H7 (cell line): ENCODE data around the gene TPSG1. TPM values are rescaled to one million over a fixed set of nuclear protein-coding genes. Genes with fewer than 3 reads are reported as not detected.
A peak's percentile ranks its signal among the peaks of the same experiment; 100 is the strongest.
"Not testable (repeated sequence)": the region's sequence is repeated elsewhere in the genome, so short reads cannot be mapped to it uniquely, and the experiment has no call there.

ENCODE experiments used
- DNase-seq: peaks from one replicate; pipeline ENCODE4 v3.0.0; 2012
- H3K27me3 ChIP-seq: 2 replicates; pipeline ENCODE4 v1.6.0; 2011; ENCODE audit warnings: mild to moderate bottlenecking, low read length; ENCODE audit not compliant: control insufficient read depth, insufficient read depth
- H3K36me3 ChIP-seq: replicated peaks from 2 replicates; pipeline ENCODE4 v1.5.1; 2011; ENCODE audit warnings: low read length; ENCODE audit not compliant: control insufficient read depth, insufficient read depth
- H3K4me3 ChIP-seq: 2 replicates; pipeline ENCODE4 v1.5.1; 2011; ENCODE audit warnings: low read depth, mild to moderate bottlenecking, control low read depth, low read length, moderate library complexity; ENCODE audit not compliant: insufficient read depth
- total RNA-seq: library from RNA; depleted of rRNA; stranded (reverse); fragments of >200 nt; shearing (Covaris generic); gene quantifications from 2 replicates; pipeline ENCODE4 v1.2.3, GENCODE V29; 2014

TPSG1 gene
- total RNA-seq, 1 experiment from 2014 or later: not detected

GRCh38 chr16:1193143-1193824, 31.8 kb downstream of the TPSG1 start:
- H3K4me3 ChIP-seq: no peak overlapping the region

GRCh38 chr16:1192384-1193073, 32.5 kb downstream of the TPSG1 start:
- H3K4me3 ChIP-seq: no peak overlapping the region
- H3K27me3 ChIP-seq: no peaks in the 10 kb centered on the region
- no peaks in the 10 kb centered on the region for H3K36me3 ChIP-seq
- DNase-seq: no peak

More at GRCh38 chr16:1193143-1193824, 31.8 kb downstream of the TPSG1 start:
- Histone ChIP-seq H3K27me3 (no peaks in the 10 kb centered on the region), H3K36me3 (no peaks in the 10 kb centered on the region)
- peak; percentile 68 for DNase-seq

DNA sequence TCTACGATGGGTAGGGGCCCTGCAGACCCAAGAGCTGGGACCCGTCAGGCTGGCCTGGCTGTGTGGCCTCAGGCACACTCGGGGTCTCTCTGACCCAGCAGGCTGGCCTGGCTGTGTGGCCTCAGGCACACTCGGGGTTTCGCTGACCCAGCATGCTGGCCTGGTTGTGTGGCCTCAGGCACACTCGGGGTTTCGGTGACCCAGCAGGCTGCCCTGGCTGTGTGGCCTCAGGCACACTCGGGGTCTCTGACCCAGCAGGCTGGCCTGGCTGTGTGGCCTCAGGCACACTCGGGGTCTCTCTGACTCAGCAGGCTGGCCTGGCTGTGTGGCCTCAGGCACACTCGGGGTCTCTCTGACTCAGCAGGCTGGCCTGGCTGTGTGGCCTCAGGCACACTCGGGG, 34.3 kb downstream of the TPSG1 start:
- H3K36me3 ChIP-seq, H3K4me3 ChIP-seq, H3K27me3 ChIP-seq, DNase-seq: not testable (repeated sequence)

DNA sequence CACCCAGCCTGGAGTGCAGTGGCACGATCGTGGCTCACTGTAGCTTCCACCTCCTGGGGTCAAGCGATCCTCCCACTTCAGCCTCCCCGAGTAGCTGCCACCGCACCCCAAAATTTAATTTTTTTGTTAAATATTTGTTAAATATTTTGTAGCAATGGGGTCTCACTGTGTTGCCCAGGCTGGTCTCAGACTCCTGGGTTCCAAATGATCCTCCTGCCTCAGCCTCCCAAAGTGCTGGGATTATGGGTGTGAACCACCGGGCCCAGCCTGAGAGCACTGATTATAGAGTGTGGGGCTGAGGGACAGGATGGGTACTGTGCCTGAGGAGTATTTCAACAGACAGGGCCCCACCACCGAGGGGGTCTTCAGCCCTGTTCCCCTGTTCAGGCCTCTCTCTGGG, 35.6 kb downstream of the TPSG1 start:
- Histone ChIP-seq H3K4me3 (no peak overlapping the region), H3K36me3 (no peaks in the 10 kb centered on the region), H3K27me3 (no peaks in the 10 kb centered on the region)
- DNase-seq: no peak

DNA sequence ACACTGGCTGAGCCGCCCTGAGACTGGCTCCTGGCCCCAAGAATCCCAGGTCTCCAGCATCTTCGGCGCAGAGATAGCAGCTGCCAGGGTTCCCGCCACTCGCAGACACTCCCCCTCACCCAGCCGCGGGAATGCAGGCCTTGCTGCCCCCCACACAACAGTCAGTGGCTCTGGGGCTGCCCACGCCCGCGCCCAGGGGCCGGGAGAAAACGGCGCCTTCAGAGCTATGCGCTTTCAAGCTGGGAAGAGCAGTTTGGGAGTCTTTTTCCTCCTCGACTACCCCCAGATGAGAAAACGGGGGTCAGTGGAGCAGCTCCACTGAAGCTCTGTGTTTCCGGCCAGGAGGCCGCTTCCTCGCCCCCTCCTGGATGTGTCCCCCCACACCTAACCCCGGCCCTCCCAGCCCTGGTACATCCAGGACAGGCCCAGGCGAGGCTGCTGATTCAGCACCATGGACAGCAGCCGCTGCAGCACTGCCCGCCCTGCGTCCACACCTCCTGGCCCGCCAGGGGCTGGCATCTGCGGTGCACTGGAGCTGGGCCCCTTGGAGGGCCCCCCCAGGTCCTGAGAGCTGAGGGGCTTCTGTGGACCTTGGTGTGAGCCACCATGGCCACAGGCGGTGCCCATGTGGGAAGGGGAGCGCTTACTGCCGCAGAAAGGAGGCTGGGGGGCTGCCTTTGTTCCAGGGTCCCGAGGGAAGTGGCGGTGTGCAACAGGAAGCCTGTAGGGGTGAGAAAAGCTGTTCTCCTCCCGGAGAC, 36.5 kb downstream of the TPSG1 start:
- Histone ChIP-seq H3K27me3 (no peaks in the 10 kb centered on the region), H3K4me3 (no peak overlapping the region), H3K36me3 (no peaks in the 10 kb centered on the region)
- no peak for DNase-seq

- not testable (repeated sequence) for DNase-seq, H3K36me3 ChIP-seq
These were observed 39.4 kb downstream of the TPSG1 start for GRCh38 chr16:1185460-1186207.

DNA sequence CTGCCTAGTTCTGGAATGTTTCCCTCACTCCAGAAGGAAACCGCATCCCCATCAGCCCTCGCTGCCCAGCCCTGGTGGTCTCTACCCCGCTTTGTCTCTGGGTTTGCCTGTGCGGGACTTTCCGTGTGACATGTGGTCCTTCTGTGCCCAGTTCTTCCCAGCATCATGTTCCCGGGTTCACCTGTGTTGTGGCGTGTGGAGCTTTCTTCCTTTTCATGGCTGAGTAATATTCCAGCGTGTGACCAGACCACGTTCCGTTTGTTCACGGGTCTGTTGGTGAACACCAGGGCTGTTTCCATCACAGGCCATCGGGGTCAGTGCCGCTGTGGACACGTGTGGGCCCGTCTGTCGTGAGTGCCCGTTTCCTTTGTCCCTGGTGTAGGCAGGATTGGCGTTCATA, 40.1 kb downstream of the TPSG1 start:
- no peak for DNase-seq
- H3K27me3 ChIP-seq: no peaks in the 10 kb centered on the region
- no peaks in the 10 kb centered on the region for H3K36me3 ChIP-seq

More at GRCh38 chr16:1185460-1186207, 39.4 kb downstream of the TPSG1 start:
- H3K4me3 ChIP-seq, H3K27me3 ChIP-seq: not testable (repeated sequence)

GRCh38 chr16:1184156-1184868, 40.8 kb downstream of the TPSG1 start:
- Histone ChIP-seq H3K36me3 (no peaks in the 10 kb centered on the region), H3K27me3 (no peaks in the 10 kb centered on the region), H3K4me3 (no peak overlapping the region)
- peak; percentile 67 for DNase-seq

More for the DNA sequence above, 40.1 kb downstream of the TPSG1 start:
- no peak overlapping the region for H3K4me3 ChIP-seq

- H3K36me3 ChIP-seq: no peaks in the 10 kb centered on the region
- no peaks in the 10 kb centered on the region for H3K27me3 ChIP-seq
- no peak overlapping the region for H3K4me3 ChIP-seq
- DNase-seq: peak; percentile 74
These were observed 41.8 kb downstream of the TPSG1 start for GRCh38 chr16:1182950-1183907.

GRCh38 chr16:1182316-1182671, 42.8 kb downstream of the TPSG1 start:
- Histone ChIP-seq H3K36me3 (no peaks in the 10 kb centered on the region), H3K4me3 (no peak overlapping the region), H3K27me3 (no peaks in the 10 kb centered on the region)
- peak; percentile 74 for DNase-seq

DNA sequence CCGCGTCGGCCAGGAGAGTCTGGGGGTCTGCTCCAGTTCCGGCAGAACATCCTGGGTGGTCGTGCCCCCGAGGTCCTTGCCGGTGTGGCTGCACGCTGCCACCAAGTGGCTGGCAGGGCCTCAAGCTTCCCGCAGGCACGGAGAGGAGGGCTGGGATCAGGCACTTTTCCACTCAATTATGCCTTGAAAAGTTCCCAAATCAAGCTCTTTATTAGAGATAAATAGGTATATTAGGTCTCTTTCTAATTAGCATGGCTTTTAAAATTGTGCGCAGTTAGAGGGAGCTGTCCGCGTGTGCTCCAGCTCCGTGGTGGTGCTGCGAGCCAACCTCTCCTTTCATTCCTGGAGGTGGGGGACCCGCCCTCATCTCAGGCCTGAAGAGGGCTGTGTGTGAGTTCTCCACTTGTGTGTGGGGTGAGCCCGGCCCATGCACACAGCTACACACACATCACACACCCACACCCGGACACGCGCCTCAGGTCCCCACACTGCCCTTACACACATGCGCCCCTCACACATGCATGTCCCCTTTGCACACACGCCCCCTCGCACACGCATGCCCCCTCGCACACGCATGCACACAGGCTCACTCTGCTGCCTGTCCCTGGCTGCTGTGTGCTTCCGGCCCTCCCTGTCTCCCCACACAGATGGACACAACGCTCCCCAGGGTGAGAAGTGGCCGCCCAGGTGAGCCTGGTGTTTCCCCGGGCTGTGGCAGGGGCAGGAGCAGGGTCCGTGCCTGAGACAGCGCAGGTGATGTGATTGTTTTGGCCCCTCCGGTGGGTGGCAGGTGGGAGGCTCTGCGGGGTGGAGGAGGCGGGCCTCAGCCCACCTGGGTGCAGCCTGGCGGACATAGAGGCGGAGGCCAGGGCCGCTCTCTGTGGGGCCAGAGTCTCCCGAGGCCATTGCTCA, 43.4 kb downstream of the TPSG1 start:
- DNase-seq: peak; percentile 73
- Histone ChIP-seq H3K36me3 (no peaks in the 10 kb centered on the region), H3K27me3 (no peaks in the 10 kb centered on the region), H3K4me3 (no peak overlapping the region)

DNA sequence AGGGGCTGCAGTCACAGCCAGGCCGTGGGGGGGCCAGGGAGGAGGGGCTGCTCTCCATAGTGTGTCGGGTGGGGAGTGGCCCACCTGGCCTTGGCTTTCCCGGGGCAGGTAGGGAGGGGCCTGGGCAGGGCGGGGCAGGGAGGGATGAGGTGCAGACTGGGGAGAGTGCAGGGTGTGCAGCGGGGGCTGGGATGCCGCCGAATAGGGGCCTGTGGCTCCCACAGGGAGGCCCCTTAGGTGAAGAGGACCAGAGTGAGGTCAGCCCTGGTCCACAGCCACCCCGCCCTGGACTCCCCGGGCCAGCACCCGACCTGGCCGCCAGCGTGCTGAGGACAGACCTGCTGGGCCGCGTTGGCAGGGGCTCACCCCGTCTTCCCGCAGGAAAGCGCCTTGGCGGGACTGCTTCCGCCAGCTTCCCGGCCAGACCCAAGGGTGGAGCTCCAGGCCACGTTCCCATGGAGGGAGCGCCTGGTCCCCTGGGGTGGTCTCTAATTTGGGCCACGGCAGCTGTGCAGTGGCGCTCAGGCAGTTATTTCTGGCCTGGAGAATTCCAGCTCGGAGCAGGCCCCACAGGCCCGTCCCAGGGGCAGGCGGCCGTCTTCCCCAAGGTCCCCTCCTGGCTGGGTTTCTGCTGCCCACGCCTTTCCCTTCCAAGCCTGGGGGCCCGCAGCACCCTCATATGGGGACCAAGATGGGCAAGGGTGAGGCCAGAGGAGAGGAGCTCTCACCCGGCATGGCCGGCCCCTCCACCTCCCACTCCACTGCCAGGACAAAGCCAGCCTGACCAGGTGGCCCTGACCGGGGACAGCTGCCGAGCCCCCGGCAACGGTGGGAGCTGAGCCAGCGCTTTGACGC, 44.3 kb downstream of the TPSG1 start:
- Histone ChIP-seq H3K4me3 (no peak overlapping the region), H3K36me3 (no peaks in the 10 kb centered on the region), H3K27me3 (no peaks in the 10 kb centered on the region)
- peak; percentile 72 for DNase-seq
